Uterus (tissue), 4 donors: ENCODE data around the gene WDR27. TPM values are rescaled to one million over a fixed set of nuclear protein-coding genes. Genes with fewer than 3 reads are reported as not detected.

Experiments
- DNase-seq, 2 donors: peaks; one replicate each; pipeline ENCODE4 v3.0.0-alpha.2; 2019 to 2020
- H3K27ac ChIP-seq, 2 donors: fragments of 200-600 bp; sonication (generic); 1 replicate in 1 of 2; 2 replicates in 1 of 2; pipeline ENCODE4 v1.5.1; 2016 to 2018
- H3K27me3 ChIP-seq, 2 donors: fragments of 200-600 bp; sonication (generic); one replicate each; pipeline ENCODE4 v1.5.1; 2018 to 2019; ENCODE audit warnings: control low read depth in 1 of 2
- H3K36me3 ChIP-seq, 2 donors: fragments of 200-600 bp; sonication (generic); one replicate each; pipeline ENCODE4 v1.5.1; 2019; ENCODE audit warnings: control low read depth in 1 of 2
- H3K4me1 ChIP-seq, 2 donors: fragments of 200-600 bp; sonication (generic); one replicate each; pipeline ENCODE4 v1.5.1; 2018 to 2019; ENCODE audit warnings: control low read depth in 1 of 2
- H3K4me3 ChIP-seq, 2 donors: fragments of 200-600 bp; sonication (generic); 1 replicate in 1 of 2; 2 replicates in 1 of 2; pipeline ENCODE4 v1.5.1; 2018 to 2019; ENCODE audit warnings: mild to moderate bottlenecking in 1 of 2
- H3K9me3 ChIP-seq, 2 donors: fragments of 200-600 bp; sonication (generic); one replicate each; pipeline ENCODE4 v1.5.1; 2019; ENCODE audit warnings: control low read depth in 1 of 2
- CTCF ChIP-seq, 4 experiments: fragments of 200-600 bp in 2 of 4; fragments of 450-650 bp in 2 of 4; sonication (generic) in 2 of 4; IDR thresholded peaks; one replicate each; pipeline ENCODE4 v1.5.1; 2016 to 2019; ENCODE audit warnings: antibody characterized with exemption in 4 of 4, mild to moderate bottlenecking in 2 of 4, moderate library complexity in 1 of 4
- POLR2A ChIP-seq, 2 donors: fragments of 450-650 bp; IDR thresholded peaks; one replicate each; pipeline ENCODE4 v1.6.1; 2016; ENCODE audit warnings: antibody characterized with exemption in 2 of 2, mild to moderate bottlenecking in 1 of 2, moderate library complexity in 1 of 2
- intact Hi-C: fragments of 100-400 bp; cut with DNase I; formaldehyde crosslinking; loops from one replicate; pipeline ENCODE4 v1.15.1; 2023; ENCODE audit warnings: low total_unique reads
- total RNA-seq, 4 donors: library from RNA; depleted of rRNA in 3 of 4; stranded (reverse); fragments of >200 nt in 3 of 4; gene quantifications; one replicate each; pipeline versions ENCODE4 v1.1.0 to v1.2.4, GENCODE V29; 2014 to 2023
- donor health status: DM: yes; HTN: yes; CAD: no.

WDR27 gene
- total RNA-seq, 4 donors from 2014 or later = 41.8 to 69.7 (median 59.7) TPM

GRCh38 chr6:169659820-169660610 lies 41.8 kb downstream of the WDR27 start:
- no peaks in the 10 kb centered on the region for H3K36me3 ChIP-seq
- no peak for DNase-seq
- intact Hi-C loops = no loop called here

DNA sequence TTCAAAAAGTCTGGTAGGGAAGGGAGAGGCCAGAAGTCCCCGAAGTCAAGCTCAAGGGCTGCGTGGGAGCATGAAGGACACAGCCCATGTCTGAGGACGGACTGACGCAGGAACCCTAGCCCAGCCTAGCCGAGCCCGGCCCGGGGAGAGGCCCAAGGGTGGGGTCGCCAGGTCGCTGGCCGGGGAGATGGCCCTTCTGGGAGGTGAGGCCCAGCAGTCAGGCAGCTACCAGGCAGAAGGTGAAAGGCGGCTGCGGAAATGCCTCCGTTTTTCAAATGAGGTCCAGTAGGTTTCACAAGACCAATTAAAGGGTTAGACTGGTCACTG lies 44.6 kb downstream of the WDR27 start:
- DNase-seq = no peak
- H3K4me1 ChIP-seq = no peaks in the 10 kb centered on the region
- no peaks in the 10 kb centered on the region for H3K36me3 ChIP-seq
- H3K27ac ChIP-seq = no peak overlapping the region
- no peak overlapping the region for H3K4me3 ChIP-seq
- TF ChIP-seq CTCF (IDR thresholded peaks at IDR 0.05) = no peak
- TF ChIP-seq POLR2A (IDR thresholded peaks at IDR 0.05) = no peak
- intact Hi-C loops = no loop called here
- H3K27me3 ChIP-seq = no peaks in the 10 kb centered on the region
- no peaks in the 10 kb centered on the region for H3K9me3 ChIP-seq

More at GRCh38 chr6:169659820-169660610, 41.8 kb downstream of the WDR27 start:
- Histone ChIP-seq H3K4me3 (no peak overlapping the region), H3K4me1 (no peaks in the 10 kb centered on the region), H3K27ac (no peak overlapping the region), H3K27me3 (no peaks in the 10 kb centered on the region), H3K9me3 (no peaks in the 10 kb centered on the region)
- TF ChIP-seq POLR2A (IDR thresholded peaks at IDR 0.05) = no peak

- H3K9me3 ChIP-seq = no peaks in the 10 kb centered on the region
- no peaks in the 10 kb centered on the region for H3K4me1 ChIP-seq
- no peak overlapping the region for H3K27ac ChIP-seq
- no peak overlapping the region for H3K4me3 ChIP-seq
- TF ChIP-seq POLR2A (IDR thresholded peaks at IDR 0.05) (no peak), CTCF (IDR thresholded peaks at IDR 0.05) (no peak)
- intact Hi-C loops = no loop called here
- no peak for DNase-seq
- no peaks in the 10 kb centered on the region for H3K36me3 ChIP-seq
- no peaks in the 10 kb centered on the region for H3K27me3 ChIP-seq
Observed at GRCh38 chr6:169656546-169657283, 45.1 kb downstream of the WDR27 start.

- no peaks in the 10 kb centered on the region for H3K9me3 ChIP-seq
- H3K4me1 ChIP-seq = no peaks in the 10 kb centered on the region
- H3K4me3 ChIP-seq = peak overlapping the region; percentile 40 to 43
- peak; percentile 73 to 79 for DNase-seq
- no peaks in the 10 kb centered on the region for H3K36me3 ChIP-seq
- peak in 1 of 2 donors; percentile 54 for TF ChIP-seq POLR2A (IDR thresholded peaks at IDR 0.05)
- TF ChIP-seq CTCF (IDR thresholded peaks at IDR 0.05) = peak; percentile 12 to 21 (median 19)
- intact Hi-C loops = no loop called here
- no peaks in the 10 kb centered on the region for H3K27me3 ChIP-seq
- peak overlapping the region; percentile 83 to 87 for H3K27ac ChIP-seq
Observed at GRCh38 chr6:169654598-169655391, 47.0 kb downstream of the WDR27 start.

DNA sequence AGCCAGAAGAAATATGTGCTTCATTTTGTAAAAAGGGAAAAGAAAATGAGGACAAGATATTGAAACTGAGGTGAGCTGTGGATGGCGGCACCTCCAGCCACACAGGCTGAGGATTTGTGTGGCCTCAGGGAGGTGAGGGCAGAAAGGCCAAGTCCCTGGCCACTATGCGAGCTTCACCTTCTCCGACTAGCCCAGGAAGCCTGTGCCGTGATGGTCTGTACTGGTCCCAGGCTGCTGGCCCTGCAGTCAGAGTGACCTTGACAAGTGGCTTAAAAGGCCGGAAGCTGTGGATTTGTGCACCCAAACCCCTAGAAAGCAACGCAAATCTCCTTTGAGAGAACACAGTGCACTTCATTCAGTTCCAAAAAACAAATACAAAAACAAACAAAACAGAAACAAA lies 48.1 kb downstream of the WDR27 start:
- DNase-seq = no peak
- H3K4me3 ChIP-seq = peak overlapping the region in 1 of 2 donors; percentile 1
- intact Hi-C loops = no loop called here
- TF ChIP-seq CTCF (IDR thresholded peaks at IDR 0.05) (no peak), POLR2A (IDR thresholded peaks at IDR 0.05) (no peak)
- H3K27ac ChIP-seq = peak overlapping the region; percentile 83 to 87
- no peaks in the 10 kb centered on the region for H3K9me3 ChIP-seq
- H3K36me3 ChIP-seq = no peaks in the 10 kb centered on the region
- no peaks in the 10 kb centered on the region for H3K27me3 ChIP-seq
- no peaks in the 10 kb centered on the region for H3K4me1 ChIP-seq
